MM.1S (cell line): ENCODE data around the gene BID.

Experiments used
- DNase-seq: peaks from one replicate; pipeline ENCODE4 v3.0.0-alpha.2; 2015
- H2AFZ ChIP-seq: fragments of 300-600 bp; sonication (generic); 2 replicates; pipeline ENCODE4 v1.6.0; 2016; ENCODE audit warnings: antibody characterized with exemption, low read length
- H3F3A ChIP-seq: fragments of 300-600 bp; sonication (generic); 2 replicates; pipeline ENCODE4 v1.6.1; 2016; ENCODE audit warnings: mild to moderate bottlenecking, antibody characterized with exemption, low read length, moderate library complexity, mixed read lengths; ENCODE audit not compliant: insufficient read depth
- H3K27ac ChIP-seq: fragments of 300-600 bp; sonication (generic); 2 replicates; pipeline ENCODE4 v1.5.1; 2016; ENCODE audit warnings: mild to moderate bottlenecking, low read length
- H3K27me3 ChIP-seq: fragments of 300-600 bp; sonication (generic); replicated peaks from 2 replicates; pipeline ENCODE4 v1.6.0; 2016; ENCODE audit warnings: low read length; ENCODE audit not compliant: insufficient read depth
- H3K36me3 ChIP-seq: fragments of 300-600 bp; sonication (generic); replicated peaks from 2 replicates; pipeline ENCODE4 v1.6.1; 2016; ENCODE audit warnings: mild to moderate bottlenecking, low read length, mixed read lengths; ENCODE audit not compliant: insufficient read depth
- H3K4me1 ChIP-seq: fragments of 300-600 bp; sonication (generic); 2 replicates; pipeline ENCODE4 v1.6.1; 2016; ENCODE audit warnings: low read length, mixed read lengths
- H3K4me2 ChIP-seq: fragments of 300-600 bp; sonication (generic); 2 replicates; pipeline ENCODE4 v1.6.0; 2016; ENCODE audit warnings: low read depth, low read length
- H3K4me3 ChIP-seq: fragments of 300-600 bp; sonication (generic); 2 replicates; pipeline ENCODE4 v1.5.1; 2016; ENCODE audit warnings: low read length, mixed read lengths
- H3K79me2 ChIP-seq: fragments of 300-600 bp; sonication (generic); 2 replicates; pipeline ENCODE4 v1.6.1; 2016; ENCODE audit warnings: mixed run types, low read length, mixed read lengths
- H3K9ac ChIP-seq: fragments of 300-600 bp; sonication (generic); 2 replicates; pipeline ENCODE4 v1.6.1; 2016; ENCODE audit warnings: low read length, mixed read lengths
- H3K9me2 ChIP-seq: fragments of 300-600 bp; sonication (generic); replicated peaks from 2 replicates; pipeline ENCODE4 v1.6.1; 2016; ENCODE audit warnings: mild to moderate bottlenecking, low read length, mixed read lengths; ENCODE audit not compliant: insufficient read depth
- H3K9me3 ChIP-seq: fragments of 300-600 bp; sonication (generic); replicated peaks from 2 replicates; pipeline ENCODE4 v1.6.1; 2016; ENCODE audit warnings: mild to moderate bottlenecking, low read length, mixed read lengths; ENCODE audit not compliant: insufficient read depth
- H4K20me1 ChIP-seq: fragments of 300-600 bp; sonication (generic); 2 replicates; pipeline ENCODE4 v1.6.1; 2016; ENCODE audit warnings: mild to moderate bottlenecking, low read length, moderate library complexity, mixed read lengths; ENCODE audit not compliant: insufficient read depth
- CTCF ChIP-seq: fragments of 300-600 bp; sonication (generic); IDR thresholded peaks from 2 replicates; pipeline ENCODE4 v1.5.1; 2016; ENCODE audit warnings: antibody characterized with exemption, low read length, mixed read lengths
- EZH2 ChIP-seq: fragments of 300-600 bp; sonication (generic); optimal IDR thresholded peaks from 2 replicates; pipeline ENCODE3; 2017; ENCODE audit warnings: low read depth, mild to moderate bottlenecking, antibody characterized with exemption, low read length, mixed read lengths
- EZH2phosphoT487 ChIP-seq: fragments of 300-600 bp; sonication (generic); IDR thresholded peaks from 2 replicates; pipeline ENCODE4 v1.6.1; 2018; ENCODE audit warnings: antibody characterized with exemption, low read length

The BID gene

DNA sequence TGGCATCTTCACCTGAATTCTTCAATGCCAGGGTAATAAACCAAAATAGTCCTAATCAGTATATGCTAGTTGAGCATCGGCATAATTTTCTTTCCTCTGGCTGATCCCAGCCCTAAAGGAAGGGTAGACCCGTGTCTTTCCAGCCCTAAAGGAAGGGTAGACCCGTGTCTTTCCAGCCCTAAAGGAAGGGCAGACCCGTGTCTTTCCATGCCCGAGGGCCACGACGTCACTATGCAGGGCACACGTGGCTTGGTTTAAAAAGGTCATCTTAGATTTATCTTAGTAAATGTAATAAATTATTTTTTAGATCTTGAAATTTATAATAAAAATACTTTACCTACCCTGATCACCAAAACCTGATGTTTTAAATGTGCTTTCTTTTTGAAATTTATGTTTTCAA lies 45.5 kb downstream of the BID start:
- no peaks in the 10 kb centered on the region for H3K36me3 ChIP-seq
- H3K9me3 ChIP-seq: no peaks in the 10 kb centered on the region
- no peaks in the 10 kb centered on the region for H3K27me3 ChIP-seq
- 0 out of 2 replicates have a peak, but pooled peaks cover 4% of the 10 kb centered on the region for H4K20me1 ChIP-seq
- DNase-seq: no peak
- no peak overlapping the region for H3K9ac ChIP-seq
- H2AFZ ChIP-seq: no peak overlapping the region
- no peak overlapping the region for H3K4me2 ChIP-seq
- TF ChIP-seq CTCF (no peak), EZH2phosphoT487 (no peak), EZH2 (no peak)
- no peak overlapping the region for H3K27ac ChIP-seq
- H3F3A ChIP-seq: no peaks in the 10 kb centered on the region
- H3K4me3 ChIP-seq: no peak overlapping the region
- no peaks in the 10 kb centered on the region for H3K4me1 ChIP-seq
- no peaks in the 10 kb centered on the region for H3K9me2 ChIP-seq
- H3K79me2 ChIP-seq: no peaks in the 10 kb centered on the region

GRCh38 chr22:17726928-17727897 lies 47.1 kb downstream of the BID start:
- Histone ChIP-seq H3K4me2 (no peak overlapping the region), H3F3A (no peaks in the 10 kb centered on the region), H3K79me2 (no peaks in the 10 kb centered on the region), H4K20me1 (0 out of 2 replicates have a peak, but pooled peaks cover 4% of the 10 kb centered on the region), H3K4me3 (no peak overlapping the region), H3K9me2 (no peaks in the 10 kb centered on the region), H3K9me3 (no peaks in the 10 kb centered on the region), H3K36me3 (no peaks in the 10 kb centered on the region), H3K9ac (no peak overlapping the region), H3K27me3 (no peaks in the 10 kb centered on the region), H2AFZ (no peak overlapping the region), H3K27ac (no peak overlapping the region), H3K4me1 (no peaks in the 10 kb centered on the region)
- no peak for TF ChIP-seq CTCF
- TF ChIP-seq EZH2phosphoT487: no peak
- no peak for TF ChIP-seq EZH2
- no peak for DNase-seq

DNA sequence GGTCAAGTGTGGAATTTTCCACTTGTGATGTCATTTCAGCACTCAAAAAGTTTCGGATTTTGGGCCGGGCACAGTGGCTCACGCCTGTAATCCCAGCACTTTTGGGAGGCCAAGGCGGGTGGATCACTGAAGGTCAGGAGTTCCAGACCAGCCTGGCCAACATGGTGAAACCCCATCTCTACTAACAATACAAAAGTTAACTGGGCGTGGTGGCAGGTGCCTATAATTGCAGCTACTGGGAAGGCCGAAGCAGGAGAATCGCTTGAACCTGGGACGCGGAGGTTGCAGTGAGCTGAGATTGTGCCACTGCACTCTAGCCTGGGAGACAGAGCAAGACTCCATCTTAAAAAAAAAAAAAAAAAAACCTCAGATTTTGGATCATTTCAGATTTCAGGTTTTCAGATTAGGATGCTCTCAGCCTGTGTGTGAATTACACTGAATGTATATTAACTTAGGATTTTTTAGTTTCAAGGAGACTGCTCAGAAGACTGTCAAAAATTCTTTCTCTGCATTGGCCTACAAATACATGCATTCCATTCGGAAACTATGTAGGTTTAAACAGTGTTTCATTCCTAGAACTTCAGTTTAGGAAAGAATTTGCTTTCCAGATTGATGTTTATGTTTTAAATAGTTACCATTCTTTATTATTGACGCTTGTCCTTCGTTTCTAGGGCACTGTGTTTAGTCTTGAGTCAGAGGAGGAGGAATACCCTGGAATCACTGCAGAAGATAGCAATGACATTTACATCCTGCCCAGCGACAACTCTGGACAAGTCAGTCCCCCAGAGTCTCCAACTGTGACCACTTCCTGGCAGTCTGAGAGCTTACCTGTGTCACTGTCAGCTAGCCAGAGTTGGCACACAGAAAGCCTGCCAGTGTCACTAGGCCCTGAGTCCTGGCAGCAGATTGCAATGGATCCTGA lies 48.0 kb downstream of the BID start:
- H3K4me3 ChIP-seq: no peak overlapping the region
- H4K20me1 ChIP-seq: 0 out of 2 replicates have a peak, but pooled peaks cover 4% of the 10 kb centered on the region
- H3K36me3 ChIP-seq: no peaks in the 10 kb centered on the region
- no peaks in the 10 kb centered on the region for H3K9me3 ChIP-seq
- no peaks in the 10 kb centered on the region for H3K79me2 ChIP-seq
- H3K27ac ChIP-seq: no peak overlapping the region
- H3F3A ChIP-seq: no peaks in the 10 kb centered on the region
- DNase-seq: no peak
- no peaks in the 10 kb centered on the region for H3K4me1 ChIP-seq
- no peak overlapping the region for H3K4me2 ChIP-seq
- TF ChIP-seq EZH2 (no peak), EZH2phosphoT487 (no peak), CTCF (no peak)
- H3K9ac ChIP-seq: no peak overlapping the region
- H3K9me2 ChIP-seq: no peaks in the 10 kb centered on the region
- no peaks in the 10 kb centered on the region for H3K27me3 ChIP-seq
- H2AFZ ChIP-seq: no peak overlapping the region
